ENCODE results near the gene EXOC7.

EXOC7 gene

GRCh38 chr17:76123749-76124581 lies 20.4 kb upstream of the EXOC7 start:
- H3K4me3 ChIP-seq (ENCODE audit: low read length) = no peak overlapping the region
- no peak for DNase-seq (ENCODE audit: low read depth)
- TF ChIP-seq CTCF (conservative IDR thresholded peaks at IDR 0.05; ENCODE audit: low read depth, low read length) = no peak

- H3K4me3 ChIP-seq (ENCODE audit: low read length) = no peak overlapping the region
- TF ChIP-seq CTCF (conservative IDR thresholded peaks at IDR 0.05; ENCODE audit: low read depth, low read length) = no peak
- no peak for DNase-seq (ENCODE audit: low read depth)
Measured at GRCh38 chr17:76123191-76123499, 19.6 kb upstream of the EXOC7 start.

GRCh38 chr17:76122431-76123190 lies 19.0 kb upstream of the EXOC7 start:
- no peak for TF ChIP-seq CTCF (conservative IDR thresholded peaks at IDR 0.05; ENCODE audit: low read depth, low read length)
- no peak for DNase-seq (ENCODE audit: low read depth)
- H3K4me3 ChIP-seq (ENCODE audit: low read length) = no peak overlapping the region

- DNase-seq (ENCODE audit: low read depth) = no peak
- peak overlapping the region; percentile 19 for H3K4me3 ChIP-seq (ENCODE audit: low read length)
- TF ChIP-seq CTCF (conservative IDR thresholded peaks at IDR 0.05; ENCODE audit: low read depth, low read length) = no peak
Measured at GRCh38 chr17:76121932-76122430, 18.4 kb upstream of the EXOC7 start.

GRCh38 chr17:76120658-76121008 lies 17.0 kb upstream of the EXOC7 start:
- H3K4me3 ChIP-seq (ENCODE audit: low read length) = no peak overlapping the region
- DNase-seq (ENCODE audit: low read depth) = no peak
- TF ChIP-seq CTCF (conservative IDR thresholded peaks at IDR 0.05; ENCODE audit: low read depth, low read length) = no peak

- no peak for TF ChIP-seq CTCF (conservative IDR thresholded peaks at IDR 0.05; ENCODE audit: low read depth, low read length)
- no peak overlapping the region for H3K4me3 ChIP-seq (ENCODE audit: low read length)
Measured at GRCh38 chr17:76119409-76120371, 16.1 kb upstream of the EXOC7 start.

More at GRCh38 chr17:76119409-76120371, 16.1 kb upstream of the EXOC7 start:
- DNase-seq (ENCODE audit: low read depth) = no peak
